SU-DHL-6 (cell line): ENCODE results near the gene GPR89A.

ENCODE experiments used
- CTCF ChIP-seq: fragments of 200-600 bp; sonication (generic); IDR thresholded peaks from one replicate; pipeline ENCODE4 v1.5.1; 2017; ENCODE audit warnings: antibody characterized with exemption, mild to moderate bottlenecking, low read length, moderate library complexity; ENCODE audit not compliant: insufficient read depth, poor library complexity, severe bottlenecking
- EZH2phosphoT487 ChIP-seq: fragments of 200-600 bp; sonication (generic), shearing (Covaris generic); conservative IDR thresholded peaks from 2 replicates; pipeline ENCODE4 v1.6.1; 2018; ENCODE audit warnings: mild to moderate bottlenecking, antibody characterized with exemption, low read length, moderate library complexity, mixed read lengths

GRCh38 chr1:145696630-145696960, 88.8 kb downstream of the GPR89A start:
- TF ChIP-seq CTCF (no peak), EZH2phosphoT487 (no peak)
